Stromal cell of bone marrow (primary cell): ENCODE data around the gene MICU2.
"Not testable (repeated sequence)": the region's sequence is repeated elsewhere in the genome, so short reads cannot be mapped to it uniquely, and the experiment has no call there.

Source experiments
- DNase-seq: peaks from one replicate; pipeline ENCODE4 v3.0.0-alpha.2; 2012; ENCODE audit warnings: low read depth

MICU2 gene

DNA sequence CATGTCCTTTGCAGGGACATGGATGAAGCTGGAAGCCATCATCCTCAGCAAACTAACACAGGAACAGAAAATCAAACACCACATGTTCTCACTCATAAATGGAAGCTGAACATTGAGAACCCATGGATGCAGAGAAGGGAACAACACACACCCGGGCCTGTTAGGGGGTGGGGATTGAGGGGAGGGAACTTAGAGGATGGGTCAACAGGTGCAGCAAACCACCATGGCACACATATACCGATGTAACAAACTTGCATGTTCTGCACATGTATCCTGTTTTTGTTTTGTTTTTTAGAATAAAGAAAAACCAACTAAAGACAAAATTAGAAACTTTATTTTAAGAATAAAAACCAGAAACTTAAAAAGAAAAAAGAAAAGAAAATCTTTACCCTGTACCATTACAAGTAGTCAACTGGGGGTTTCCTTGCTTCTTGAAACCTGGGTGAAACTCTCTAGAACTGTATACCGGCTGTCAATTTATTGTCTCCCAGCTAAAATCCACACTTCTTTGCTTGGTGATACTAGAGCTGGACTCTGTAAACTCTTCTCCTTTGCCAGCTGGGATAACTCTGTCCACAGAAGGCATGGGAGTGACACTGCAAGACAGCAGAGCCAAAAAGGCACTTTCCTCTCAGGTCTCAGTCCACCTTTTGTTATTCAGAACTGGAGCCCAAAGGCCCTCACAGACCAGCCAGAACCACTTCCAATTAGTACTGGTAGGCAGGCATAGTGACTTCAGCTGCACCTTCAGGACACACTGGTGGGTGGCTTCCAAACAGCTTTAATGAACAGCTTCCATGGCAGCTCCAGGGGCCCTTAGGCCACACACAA, 9.0 kb downstream of the MICU2 start:
- DNase-seq: no peak

DNA sequence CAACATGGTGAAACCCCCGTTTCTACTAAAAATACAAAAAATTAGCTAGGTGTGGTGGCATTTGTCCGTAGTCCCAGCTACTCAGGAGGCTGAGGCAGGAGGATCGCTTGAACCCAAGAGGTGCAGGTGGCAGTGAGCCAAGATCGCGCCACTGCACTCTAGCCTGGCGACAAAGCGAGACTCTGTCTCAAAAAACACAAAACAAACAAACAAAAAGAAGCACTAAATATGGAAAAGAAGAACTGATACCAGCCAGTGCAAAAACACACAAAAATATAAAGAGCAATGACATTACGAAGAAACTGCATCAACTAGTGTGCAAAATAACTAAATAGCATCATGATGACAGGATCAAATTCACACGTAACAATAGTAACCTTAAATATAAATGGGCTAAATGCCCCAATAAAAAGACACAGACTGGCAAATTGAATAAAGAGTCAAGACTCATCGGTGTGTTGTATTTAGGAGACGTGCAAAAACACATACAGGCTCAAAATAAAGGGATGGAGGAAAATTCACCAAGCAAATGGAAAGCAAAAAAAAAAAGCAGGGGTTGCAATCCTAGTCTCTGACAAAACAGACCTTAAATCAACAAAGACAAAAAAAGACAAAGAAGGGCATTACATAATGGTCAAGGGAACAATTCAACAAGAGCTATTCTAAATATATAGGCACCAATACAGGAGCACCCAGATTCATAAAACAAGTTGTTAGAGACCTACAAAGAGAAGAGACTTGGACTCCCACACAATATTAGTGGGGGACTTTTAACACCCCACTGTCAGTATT, 13.1 kb downstream of the MICU2 start:
- not testable (repeated sequence) for DNase-seq

DNA sequence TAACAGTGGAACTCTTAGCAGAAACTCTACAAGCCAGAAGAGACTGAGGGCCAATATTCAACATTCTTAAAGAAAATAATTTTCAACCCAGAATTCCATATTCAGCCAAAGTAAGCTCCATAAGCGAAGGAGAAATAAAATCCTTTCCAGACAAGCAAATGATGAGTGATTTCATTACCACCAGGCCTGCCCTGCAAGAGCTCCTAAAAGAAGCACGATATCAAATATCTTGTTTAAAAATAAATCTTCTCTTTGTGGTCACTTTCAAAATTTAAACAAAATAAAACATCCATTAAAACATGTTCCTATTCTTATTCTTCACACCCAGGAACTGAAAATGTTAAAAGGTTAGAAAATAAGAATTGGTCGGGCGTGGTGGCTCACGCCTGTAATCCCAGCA, 13.7 kb downstream of the MICU2 start:
- DNase-seq: no peak

DNA sequence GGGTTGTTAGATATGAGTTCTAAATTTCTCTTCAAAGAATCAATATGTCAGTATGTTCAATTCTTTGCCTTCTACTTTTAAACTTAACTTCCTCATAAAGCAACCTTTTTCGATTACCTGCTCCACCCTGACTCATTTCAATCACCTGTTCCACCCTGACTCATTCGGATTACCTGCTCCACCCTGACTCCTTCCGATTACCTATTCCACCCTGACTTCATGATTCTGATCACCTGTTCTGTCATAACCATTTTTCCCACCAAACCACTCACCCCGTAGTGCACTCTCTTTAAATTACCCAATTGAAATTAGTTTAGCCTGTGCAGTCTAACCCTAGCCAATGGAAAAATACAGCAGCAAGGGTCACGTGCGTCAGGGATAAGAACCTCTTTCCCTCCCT, 14.5 kb downstream of the MICU2 start:
- DNase-seq: not testable (repeated sequence)

DNA sequence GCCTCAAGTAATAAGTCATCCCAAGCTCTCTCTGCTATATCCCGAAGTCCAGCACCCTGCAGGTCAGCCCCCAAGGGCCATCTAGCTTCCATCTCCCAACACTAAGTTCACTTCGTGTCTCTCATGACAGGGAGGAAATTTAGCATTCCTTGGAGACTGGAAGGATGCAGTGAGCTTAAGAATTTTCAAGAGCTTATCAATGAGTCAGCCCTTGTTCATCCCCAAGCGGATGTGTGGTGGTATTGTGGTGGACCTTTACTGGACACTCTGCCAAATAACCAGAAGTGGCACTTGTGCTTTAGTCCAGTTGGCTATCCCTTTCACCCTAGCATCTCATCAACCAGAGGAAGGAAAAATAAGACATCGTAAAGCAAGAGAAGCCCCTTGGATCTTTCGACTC, 15.6 kb downstream of the MICU2 start:
- peak; percentile 29 for DNase-seq

DNA sequence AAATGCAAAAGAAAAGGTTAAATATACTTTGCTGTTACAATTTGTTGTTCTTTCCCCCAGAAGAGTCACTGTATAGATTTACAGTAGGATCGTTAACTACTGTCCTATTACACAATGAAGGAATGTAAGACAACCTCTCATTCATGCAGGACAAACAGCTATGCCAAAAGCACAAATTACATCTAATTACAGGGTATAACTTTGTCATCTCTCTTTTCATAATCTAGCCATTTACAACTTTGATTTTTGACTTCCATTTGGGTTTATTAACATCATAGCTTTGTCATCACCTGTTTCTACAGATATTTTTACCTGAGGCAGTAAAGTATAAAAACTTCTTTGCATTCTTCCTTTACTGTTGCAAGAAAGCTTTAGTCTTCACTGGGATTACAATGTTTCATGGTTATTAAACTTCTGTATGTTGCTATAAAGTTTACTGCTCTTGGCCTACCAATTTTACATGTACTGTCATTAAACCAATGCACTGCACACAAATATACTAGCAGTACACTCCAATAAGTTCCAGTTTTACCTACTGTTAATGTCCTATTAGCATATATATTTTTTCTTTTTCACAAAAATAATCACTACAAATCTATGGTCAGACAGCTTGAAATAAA, 18.9 kb downstream of the MICU2 start:
- DNase-seq: no peak

DNA sequence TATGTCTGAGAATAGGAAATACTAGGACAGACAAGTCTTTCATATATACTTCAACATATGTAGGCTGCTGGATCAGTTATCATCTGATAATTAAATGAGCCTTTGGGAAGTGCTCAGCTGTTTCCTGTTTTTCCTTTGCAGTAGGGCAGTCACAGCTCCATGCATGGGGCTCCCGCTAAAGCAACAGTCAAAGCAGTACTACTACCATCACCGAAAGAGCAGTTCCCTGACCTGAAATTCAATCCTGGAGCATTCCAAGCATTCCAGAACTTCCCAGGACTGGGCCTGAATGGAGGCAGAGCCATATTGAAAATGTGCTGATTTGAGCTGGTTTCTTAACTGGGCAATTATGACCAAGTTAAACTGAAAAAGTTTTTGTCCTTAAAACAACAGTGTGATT, 20.5 kb downstream of the MICU2 start:
- no peak for DNase-seq

DNA sequence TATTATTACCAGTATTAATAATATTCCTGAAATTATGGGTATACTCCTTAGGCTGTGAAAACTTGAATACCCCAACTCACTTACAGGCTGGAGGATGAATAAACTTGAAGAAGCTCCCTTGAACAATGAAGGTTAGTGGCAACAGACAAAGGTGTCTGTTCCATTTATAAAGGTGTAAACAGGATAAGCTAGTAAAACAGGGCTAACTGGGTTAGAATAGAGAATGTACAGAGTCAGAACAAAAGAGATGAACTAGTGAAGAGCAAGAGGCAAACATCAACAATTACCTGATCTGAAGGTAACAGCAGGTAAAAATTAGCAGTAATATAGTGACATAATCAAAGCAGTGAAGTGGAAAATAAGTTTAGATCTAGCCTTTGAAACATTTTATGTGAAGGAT, 23.2 kb downstream of the MICU2 start:
- no peak for DNase-seq

DNA sequence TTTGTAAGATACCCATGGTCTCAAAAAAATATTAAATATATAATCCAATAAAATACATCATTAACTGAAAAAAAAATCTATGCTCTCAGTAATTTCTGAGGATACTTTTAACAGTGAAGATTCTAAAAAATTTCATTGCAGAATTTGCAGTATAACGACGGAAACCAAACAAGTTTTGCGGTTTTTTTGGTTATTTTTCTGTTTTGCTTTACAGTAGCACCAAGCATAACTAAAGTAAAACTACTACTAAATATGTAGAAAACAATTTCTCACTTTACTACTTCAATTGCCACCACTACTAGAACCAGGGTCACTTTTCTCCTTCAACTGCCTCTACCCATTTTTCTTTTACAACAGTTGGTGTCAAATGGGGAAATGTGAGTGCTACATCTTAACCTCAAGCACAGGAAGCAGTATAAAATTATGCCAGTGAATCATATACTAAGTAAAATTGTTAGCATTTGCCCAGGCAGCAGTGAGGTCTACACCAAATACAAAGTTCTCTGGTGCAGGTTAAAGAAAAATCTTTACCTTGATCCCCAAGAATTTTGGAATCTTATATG, 24.1 kb downstream of the MICU2 start:
- DNase-seq: no peak

DNA sequence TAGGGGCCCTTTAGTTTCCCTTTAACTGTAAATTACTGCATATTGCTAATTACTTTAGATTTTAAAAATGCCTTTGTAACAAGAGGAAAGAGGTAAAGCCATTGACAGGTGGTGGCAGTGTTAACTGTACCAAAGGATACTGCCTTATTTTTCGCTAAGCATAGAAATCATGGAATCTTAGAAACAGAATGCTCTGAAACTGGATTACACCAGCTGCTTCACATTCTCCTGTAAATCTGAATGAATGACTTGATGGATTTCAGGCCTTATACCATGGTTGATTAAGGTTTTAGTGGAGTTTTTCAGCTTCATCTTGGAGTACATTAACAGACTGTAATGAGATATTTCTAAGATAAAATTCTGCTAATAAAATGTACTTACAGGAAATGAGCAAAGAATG, 25.2 kb downstream of the MICU2 start:
- no peak for DNase-seq

DNA sequence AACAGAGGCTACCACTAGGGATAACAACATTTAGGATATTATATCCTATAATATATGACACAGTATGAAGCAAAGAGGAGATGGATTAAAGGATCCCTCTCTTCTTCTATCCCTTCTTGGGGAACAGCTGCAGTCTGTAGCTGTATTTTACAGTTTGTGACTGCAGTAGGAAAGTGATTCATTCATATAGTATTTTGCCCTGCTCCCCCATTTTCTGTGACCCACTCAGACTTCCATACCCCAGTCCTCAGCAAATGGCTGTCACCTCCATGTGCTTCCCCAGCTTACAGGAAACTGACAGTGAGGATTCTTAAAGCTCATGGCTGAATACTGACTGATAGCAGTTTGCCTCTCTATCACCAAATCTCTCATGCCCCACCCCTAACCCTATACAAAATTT, 27.5 kb downstream of the MICU2 start:
- no peak for DNase-seq

DNA sequence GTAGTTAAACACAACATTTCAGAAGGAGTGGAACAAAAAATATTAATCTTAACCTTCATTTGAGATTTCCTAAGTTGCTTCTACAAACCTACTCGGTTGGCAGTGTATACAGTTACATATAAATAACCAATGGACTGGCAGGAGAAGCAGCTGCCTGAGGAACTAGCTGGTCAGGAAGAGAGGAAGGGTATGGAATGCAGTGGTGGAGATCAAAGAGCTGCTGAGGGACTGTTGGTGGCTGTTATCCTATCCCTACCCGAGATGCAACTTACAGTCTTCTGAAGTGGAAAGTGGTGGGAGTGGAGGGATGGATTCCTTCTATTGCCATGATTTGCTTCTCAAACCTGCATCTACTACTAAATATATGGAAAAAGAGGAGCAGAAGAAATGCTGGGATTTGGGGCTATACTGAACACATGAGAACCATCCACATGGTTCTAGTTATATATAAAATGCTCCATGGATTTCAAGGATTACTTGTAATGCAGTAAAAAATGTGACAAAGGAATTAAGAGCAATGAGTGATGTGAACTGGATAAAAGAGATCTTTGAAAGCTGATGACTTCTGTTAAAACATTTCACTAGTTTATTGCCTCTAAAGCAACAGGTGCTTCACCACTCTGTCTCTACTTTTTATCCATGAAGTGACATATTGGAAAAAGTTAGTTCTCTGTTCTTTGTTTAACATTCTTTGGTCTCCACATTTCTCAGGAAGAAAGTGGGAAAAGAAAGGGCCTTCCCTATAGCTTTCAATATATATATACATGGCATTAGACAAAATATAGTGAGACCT, 29.9 kb downstream of the MICU2 start:
- DNase-seq: no peak

DNA sequence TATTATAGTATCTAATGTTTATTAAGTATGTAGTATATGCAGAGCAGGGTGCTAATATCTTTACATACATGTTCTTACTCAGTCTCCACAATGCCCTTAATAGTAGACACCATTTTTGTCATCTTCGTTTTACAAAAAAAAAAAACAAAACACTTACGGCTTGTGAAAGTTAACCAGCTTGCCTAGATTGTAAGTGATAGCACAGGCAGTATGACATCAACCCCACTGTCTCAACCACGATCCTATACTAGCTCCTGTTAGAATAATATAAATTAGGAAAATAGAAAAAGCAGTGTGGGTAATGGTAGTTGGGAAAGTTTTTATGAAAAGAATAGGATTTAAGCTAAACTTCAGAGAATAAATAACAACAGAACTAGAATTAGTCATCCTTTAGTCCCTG, 34.3 kb downstream of the MICU2 start:
- DNase-seq: no peak

DNA sequence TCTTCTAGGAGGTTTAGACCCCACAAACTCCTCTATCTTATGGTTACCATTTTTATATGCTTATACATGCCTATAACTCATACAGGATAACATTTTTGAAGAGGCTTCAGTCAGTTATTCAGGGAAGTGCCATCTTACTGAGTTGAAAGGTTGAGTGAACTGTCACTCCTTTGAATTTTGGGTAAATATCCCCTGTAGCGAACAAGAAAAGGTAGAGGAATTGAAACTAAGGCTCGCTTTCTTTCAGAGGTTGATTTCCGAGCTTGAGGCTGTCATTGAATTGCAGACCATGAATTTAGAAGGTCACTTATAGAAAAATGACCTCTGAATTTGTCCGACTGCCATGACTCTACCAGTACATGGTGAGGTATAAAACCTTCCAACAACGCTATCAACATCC, 35.1 kb downstream of the MICU2 start:
- no peak for DNase-seq

DNA sequence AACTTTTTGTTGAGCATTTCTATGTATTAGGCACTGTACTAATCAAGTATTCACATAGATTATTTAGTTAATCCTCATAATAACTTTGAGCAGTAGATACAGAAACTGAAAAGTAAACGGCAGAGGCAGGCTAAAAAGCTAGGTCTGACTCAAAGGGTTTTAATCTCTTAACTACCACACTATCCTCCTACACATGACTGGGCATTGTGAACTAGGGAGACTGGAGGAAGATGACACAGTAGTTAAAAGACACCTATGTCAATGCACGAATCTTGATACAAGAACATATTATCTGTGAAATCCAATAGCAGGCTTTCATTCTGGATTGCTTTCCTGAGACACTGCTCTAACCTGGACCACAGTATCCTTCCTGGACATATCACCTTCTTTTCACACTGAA, 36.3 kb downstream of the MICU2 start:
- no peak for DNase-seq

DNA sequence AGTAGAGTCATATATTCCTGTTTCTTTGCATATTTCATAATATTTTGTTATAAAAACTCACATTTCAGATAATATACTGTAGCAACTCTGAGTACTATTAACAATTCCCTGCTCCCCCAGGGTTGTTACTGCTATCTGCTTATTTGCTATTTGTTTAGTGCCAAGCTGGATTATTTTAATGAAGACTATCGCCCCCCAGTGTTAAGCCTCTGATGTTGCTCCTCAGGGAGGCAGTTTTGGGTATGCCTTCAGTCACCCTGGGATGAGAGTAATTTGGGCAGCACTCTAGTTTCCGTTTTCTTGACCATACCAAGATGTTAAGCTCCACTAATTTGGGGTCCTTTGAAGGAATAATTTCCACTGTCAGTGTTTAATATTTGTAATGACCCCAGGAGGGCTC, 46.0 kb downstream of the MICU2 start:
- no peak for DNase-seq

DNA sequence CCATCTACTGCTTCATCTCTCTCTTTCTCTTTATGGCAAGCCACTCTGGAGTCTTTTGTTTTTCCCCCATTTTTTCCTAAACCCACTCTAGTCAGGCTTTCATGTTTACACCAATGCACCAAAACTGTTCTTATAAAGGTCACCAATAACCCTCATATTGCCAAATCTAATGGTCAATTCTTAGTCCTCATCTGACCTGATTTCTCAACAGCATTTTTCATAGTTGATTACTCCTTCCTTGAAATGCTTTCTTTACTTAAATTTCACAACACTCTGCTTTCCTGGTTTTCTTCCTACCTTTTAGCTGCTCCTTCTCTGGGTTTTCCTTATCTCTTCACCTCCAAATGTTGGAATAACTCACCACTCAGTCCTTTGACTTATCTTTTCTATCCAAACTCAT, 47.9 kb downstream of the MICU2 start:
- DNase-seq: no peak

DNA sequence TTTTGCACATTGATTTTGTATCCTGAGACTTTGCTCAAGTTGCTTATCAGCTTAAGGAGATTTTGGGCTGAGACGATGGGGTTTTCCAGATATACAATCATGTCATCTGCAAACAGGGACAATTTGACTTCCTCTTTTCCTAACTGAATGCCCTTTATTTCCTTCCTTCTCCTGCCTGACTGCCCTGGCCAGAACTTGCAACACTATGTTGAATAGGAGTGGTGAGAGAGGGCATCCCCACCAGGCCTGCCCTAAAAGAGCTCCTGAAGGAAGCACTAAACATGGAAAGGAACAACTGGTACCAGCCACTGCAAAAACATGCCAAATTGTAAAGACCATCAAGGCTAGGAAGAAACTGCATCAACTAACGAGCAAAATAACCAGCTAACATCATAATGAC, 50.7 kb downstream of the MICU2 start:
- not testable (repeated sequence) for DNase-seq

DNA sequence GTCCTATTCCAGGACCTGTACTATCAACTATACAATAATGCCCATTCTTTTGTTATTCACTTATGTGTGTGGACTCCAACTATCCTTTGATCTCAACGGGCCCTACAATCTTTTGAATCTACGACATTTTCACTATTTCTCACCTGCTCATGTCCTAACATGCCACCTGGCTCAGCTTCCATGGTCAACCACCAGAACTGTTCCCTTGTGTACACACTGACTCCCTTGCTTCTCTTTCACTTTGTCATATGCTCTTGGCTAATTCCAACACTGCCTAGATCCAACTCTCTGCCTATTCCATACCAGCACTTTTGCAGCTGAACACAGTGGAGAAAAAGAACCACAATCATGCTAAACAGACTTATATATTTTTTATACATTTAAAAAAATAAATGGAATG, 53.1 kb downstream of the MICU2 start:
- no peak for DNase-seq

DNA sequence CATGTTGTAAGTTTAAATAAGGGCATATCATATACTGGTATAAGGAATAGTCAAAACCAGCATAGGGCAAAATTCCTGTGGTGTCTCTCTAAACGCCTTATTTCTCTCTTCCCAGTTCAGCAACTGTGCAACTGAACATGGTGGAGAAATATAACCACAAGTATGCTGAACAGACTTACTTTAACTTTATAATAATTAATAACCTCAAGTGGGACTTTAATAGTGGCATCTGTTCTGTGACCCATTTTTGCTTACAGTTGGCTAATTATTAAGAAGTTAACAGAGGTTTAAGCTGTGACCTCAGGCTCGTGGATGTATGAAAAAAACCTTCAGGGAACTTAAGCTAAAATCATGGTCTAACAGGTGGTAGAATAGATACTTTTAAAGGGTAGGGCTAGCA, 54.3 kb downstream of the MICU2 start:
- no peak for DNase-seq

DNA sequence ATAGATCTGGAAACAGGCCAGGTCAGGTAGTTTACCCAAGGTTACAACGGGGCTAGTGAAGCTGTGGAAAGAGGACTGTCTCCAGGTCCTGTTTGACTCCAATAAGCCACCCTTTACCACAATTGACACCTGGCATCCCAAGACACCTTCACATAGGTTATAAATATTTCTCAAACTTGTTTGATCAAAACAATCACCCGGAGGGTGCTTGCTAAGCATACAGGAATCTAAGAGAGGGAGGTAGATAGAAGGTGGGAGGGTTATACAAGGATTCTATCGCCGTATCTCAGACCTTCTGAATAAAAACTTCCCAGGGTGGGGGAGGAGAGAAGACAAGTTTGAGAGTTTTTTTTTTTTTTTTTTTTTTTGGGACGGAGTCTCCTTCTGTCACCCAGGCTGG, 55.4 kb downstream of the MICU2 start:
- DNase-seq: no peak

DNA sequence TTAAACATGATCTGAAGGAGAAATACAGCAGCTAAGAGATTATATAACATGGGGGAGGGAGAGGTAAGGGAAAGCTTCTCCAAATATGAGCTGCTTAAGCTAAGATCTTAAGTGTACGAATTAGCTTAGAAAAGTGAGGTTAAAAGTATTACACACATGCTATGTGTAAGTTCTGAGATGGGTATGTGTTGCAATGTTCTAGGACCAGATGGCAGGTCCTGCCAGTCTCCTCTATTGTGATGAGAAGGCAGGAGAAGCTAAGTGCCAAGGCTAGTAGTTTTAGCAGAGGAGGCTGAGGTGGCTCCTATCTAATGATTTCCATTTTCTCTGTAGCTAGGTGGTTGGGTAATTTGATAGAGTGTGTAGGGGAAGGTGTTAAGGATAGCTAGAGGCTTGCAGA, 57.6 kb downstream of the MICU2 start:
- no peak for DNase-seq
